MV-4-11 (cell line): ENCODE data around the gene RHBDD3.

ENCODE experiments used
- DNase-seq: peaks from one replicate; lab custom pipeline; 2025; lab: John Stamatoyannopoulos, UW

RHBDD3 gene

GRCh38 chr22:29267858-29268510 is at the start of gene RHBDD3, which contains the start of gene EWSR1:
Gene RHBDD3, minus strand, starts transcription at chr22:29267981. Its CDS starts 2,355 bp downstream, at chr22:29265626.
Gene EWSR1, plus strand, starts transcription at chr22:29268268. Its CDS starts 69 bp downstream, at chr22:29268337.
- peak; percentile 93 for DNase-seq

GRCh38 chr22:29316141-29316828 is 48.5 kb upstream of the RHBDD3 start:
- DNase-seq = no peak

GRCh38 chr22:29315286-29316140 is 47.7 kb upstream of the RHBDD3 start, which contains the start of gene RASL10A:
Gene RASL10A, minus strand, starts transcription at chr22:29315697. Its CDS starts 451 bp downstream, at chr22:29315246.
- no peak for DNase-seq

GRCh38 chr22:29314537-29315285 is 46.9 kb upstream of the RHBDD3 start:
- no peak for DNase-seq

- DNase-seq = no peak
Measured at GRCh38 chr22:29313576-29314466, 46.0 kb upstream of the RHBDD3 start.

GRCh38 chr22:29313126-29313575 is 45.4 kb upstream of the RHBDD3 start:
- no peak for DNase-seq

- no peak for DNase-seq
Measured at GRCh38 chr22:29312218-29313125, 44.7 kb upstream of the RHBDD3 start.

GRCh38 chr22:29311464-29312217 is 43.9 kb upstream of the RHBDD3 start:
- no peak for DNase-seq

- DNase-seq = peak; percentile 92
Measured at GRCh38 chr22:29310863-29311339, 43.1 kb upstream of the RHBDD3 start.

- DNase-seq = no peak
Measured at GRCh38 chr22:29310065-29310862, 42.5 kb upstream of the RHBDD3 start.

GRCh38 chr22:29309332-29310064 is 41.7 kb upstream of the RHBDD3 start:
- DNase-seq = no peak

- DNase-seq = no peak
Measured at GRCh38 chr22:29308791-29309262, 41.0 kb upstream of the RHBDD3 start.

- no peak for DNase-seq
Measured at GRCh38 chr22:29308148-29308790, 40.5 kb upstream of the RHBDD3 start.

GRCh38 chr22:29307596-29308147 is 39.9 kb upstream of the RHBDD3 start:
- DNase-seq = no peak

GRCh38 chr22:29306835-29307595 is 39.2 kb upstream of the RHBDD3 start:
- peak; percentile 27 for DNase-seq
